IMR-90 (cell line): ENCODE results near the gene CLRN1. TPM values are rescaled to one million over a fixed set of nuclear protein-coding genes. Genes with fewer than 3 reads are reported as not detected.

ENCODE experiments used
- ATAC-seq: fragments of 200-7000 bp; cut with Tn5 transposase; 2 replicates; pipeline ENCODE4 v1.9.1; 2020; ENCODE audit warnings: low read depth, mild to moderate bottlenecking, moderate library complexity
- BruUV-seq: library from RNA; stranded (reverse); fragments of 400-500 nt; replicated peaks from 2 replicates; lab custom pipeline; 2021; lab: Mats Ljungman, UMichigan
- CTCF ChIA-PET: fragments of 300-600 bp; formaldehyde crosslinking; extraction: SDS; loops from one replicate; lab custom pipeline; 2021; ENCODE audit warnings: antibody characterized with exemption; lab: Yijun Ruan, JAX
- POLR2A ChIA-PET: fragments of 300-600 bp; sonication (Branson Sonifier 250); formaldehyde crosslinking; loops from one replicate; lab custom pipeline; 2022; ENCODE audit warnings: antibody characterized with exemption; ENCODE audit not compliant: unreplicated experiment; lab: Charles Lee
- DNase-seq: peaks from one replicate; pipeline ENCODE4 v3.0.0; 2013
- H2AFZ ChIP-seq: replicated peaks from 2 replicates; pipeline ENCODE3; 2013; ENCODE audit warnings: low read length, mild to moderate bottlenecking; ENCODE audit not compliant: poor library complexity
- H2AK5ac ChIP-seq: 2 replicates; pipeline ENCODE4 v1.6.1; 2013; ENCODE audit warnings: low read depth, low read length, inconsistent platforms
- H2AK9ac ChIP-seq: replicated peaks from 2 replicates; pipeline ENCODE3; 2013; ENCODE audit warnings: mild to moderate bottlenecking, low read depth, low read length, moderate library complexity; ENCODE audit not compliant: poor library complexity
- H2BK120ac ChIP-seq: 2 replicates; pipeline ENCODE4 v1.6.1; 2013; ENCODE audit warnings: low read depth, low read length, inconsistent platforms
- H2BK15ac ChIP-seq: 3 replicates; pipeline ENCODE4 v1.6.1; 2013; ENCODE audit warnings: low read depth, low read length, inconsistent platforms
- H2BK20ac ChIP-seq: 2 replicates; pipeline ENCODE4 v1.6.1; 2013; ENCODE audit warnings: low read depth, mild to moderate bottlenecking, inconsistent platforms, low read length, moderate library complexity
- H2BK5ac ChIP-seq: 2 replicates; pipeline ENCODE4 v1.6.1; 2013; ENCODE audit warnings: mild to moderate bottlenecking, low read depth, low read length, inconsistent platforms; ENCODE audit not compliant: poor library complexity, severe bottlenecking
- H3K14ac ChIP-seq: replicated peaks from 2 replicates; pipeline ENCODE4 v1.6.1; 2013; ENCODE audit warnings: low read depth, low read length, inconsistent platforms
- H3K18ac ChIP-seq: 2 replicates; pipeline ENCODE4 v1.6.1; 2013; ENCODE audit warnings: low read depth, low read length, control low read depth
- H3K23ac ChIP-seq: 2 replicates; pipeline ENCODE4 v1.6.1; 2013; ENCODE audit warnings: low read depth, low read length, inconsistent platforms
- H3K27ac ChIP-seq: 2 replicates; pipeline ENCODE4 v1.5.1; 2013; ENCODE audit warnings: mild to moderate bottlenecking, control low read depth, low read length; ENCODE audit not compliant: insufficient read depth
- H3K27me3 ChIP-seq: 2 replicates; pipeline ENCODE4 v1.6.1; 2013; ENCODE audit warnings: low read length; ENCODE audit not compliant: control insufficient read depth, insufficient read depth
- H3K36me3 ChIP-seq: 2 replicates; pipeline ENCODE4 v1.6.1; 2013; ENCODE audit warnings: low read length, mixed read lengths; ENCODE audit not compliant: control insufficient read depth, insufficient read depth
- H3K4ac ChIP-seq: 2 replicates; pipeline ENCODE4 v1.6.1; 2013; ENCODE audit warnings: low read depth, low read length, inconsistent platforms
- H3K4me1 ChIP-seq: 2 replicates; pipeline ENCODE4 v1.6.1; 2013; ENCODE audit warnings: low read length, mixed read lengths; ENCODE audit not compliant: control insufficient read depth, insufficient read depth
- H3K4me2 ChIP-seq: 2 replicates; pipeline ENCODE4 v1.6.1; 2013; ENCODE audit warnings: low read depth, mild to moderate bottlenecking, control low read depth, low read length, moderate library complexity
- H3K4me3 ChIP-seq: 2 replicates; pipeline ENCODE4 v1.5.1; 2013; ENCODE audit warnings: low read depth, mild to moderate bottlenecking, control low read depth, low read length, moderate library complexity; ENCODE audit not compliant: insufficient read depth
- H3K56ac ChIP-seq: 2 replicates; pipeline ENCODE4 v1.6.1; 2013; ENCODE audit warnings: low read length, inconsistent platforms; ENCODE audit not compliant: insufficient read depth; ENCODE audit errors: extremely low read depth
- H3K79me1 ChIP-seq, 2 experiments: 2 replicates each; pipeline ENCODE4 v1.6.1; 2013; ENCODE audit warnings: low read length in 2 of 2, inconsistent platforms in 1 of 2, low read depth in 1 of 2
- H3K9ac ChIP-seq: 2 replicates; pipeline ENCODE4 v1.6.1; 2013; ENCODE audit warnings: low read depth, low read length, control low read depth
- H3K9me1 ChIP-seq: 2 replicates; pipeline ENCODE4 v1.6.1; 2013; ENCODE audit warnings: low read length, inconsistent platforms; ENCODE audit not compliant: insufficient read depth
- H3K9me3 ChIP-seq: 2 replicates; pipeline ENCODE4 v1.6.1; 2013; ENCODE audit warnings: low read length; ENCODE audit not compliant: control insufficient read depth, insufficient read depth
- H4K20me1 ChIP-seq: 2 replicates; pipeline ENCODE4 v1.6.1; 2013; ENCODE audit warnings: low read length, inconsistent platforms; ENCODE audit not compliant: insufficient read depth
- H4K5ac ChIP-seq: 2 replicates; pipeline ENCODE4 v1.6.1; 2013; ENCODE audit warnings: mild to moderate bottlenecking, low read depth, low read length, control low read depth
- H4K8ac ChIP-seq, 2 experiments: 2 replicates each; pipeline ENCODE4 v1.6.1; 2013; ENCODE audit warnings: low read depth in 2 of 2, low read length in 2 of 2, control low read depth in 1 of 2, inconsistent platforms in 1 of 2
- H4K91ac ChIP-seq: 2 replicates; pipeline ENCODE4 v1.6.1; 2013; ENCODE audit warnings: low read depth, low read length, inconsistent platforms; ENCODE audit not compliant: insufficient read depth
- CEBPB ChIP-seq: IDR thresholded peaks from 2 replicates; pipeline ENCODE4 v1.6.1; 2012; ENCODE audit warnings: low read depth, low read length, improper control_type of control experiment
- CHD1 ChIP-seq: IDR thresholded peaks from 2 replicates; pipeline ENCODE4 v1.6.1; 2012; ENCODE audit warnings: low read depth, low read length, improper control_type of control experiment
- CTCF ChIP-seq: conservative IDR thresholded peaks from 2 replicates; pipeline ENCODE4 v1.5.1; 2012; ENCODE audit warnings: mild to moderate bottlenecking, low read depth, low read length, improper control_type of control experiment
- ELK1 ChIP-seq: fragments of 150-350 bp; IDR thresholded peaks from 2 replicates; pipeline ENCODE4 v1.6.1; 2016; ENCODE audit warnings: low read depth, mild to moderate bottlenecking, low read length, moderate library complexity, borderline replicate concordance
- FOS ChIP-seq: fragments of 150-350 bp; IDR thresholded peaks from 2 replicates; pipeline ENCODE4 v1.6.1; 2016; ENCODE audit warnings: low read depth, low read length
- MAFK ChIP-seq: IDR thresholded peaks from 2 replicates; pipeline ENCODE4 v1.6.1; 2012; ENCODE audit warnings: low read depth, low read length, improper control_type of control experiment
- MAZ ChIP-seq: IDR thresholded peaks from 2 replicates; pipeline ENCODE4 v1.6.1; 2012; ENCODE audit warnings: low read depth, mild to moderate bottlenecking, low read length, improper control_type of control experiment, moderate library complexity, borderline replicate concordance
- MXI1 ChIP-seq: IDR thresholded peaks from 2 replicates; pipeline ENCODE4 v1.6.1; 2012; ENCODE audit warnings: low read depth, mild to moderate bottlenecking, low read length, moderate library complexity, borderline replicate concordance
- NFE2L2 ChIP-seq: fragments of 150-350 bp; IDR thresholded peaks from 2 replicates; pipeline ENCODE4 v1.6.1; 2016; ENCODE audit warnings: low read depth, mild to moderate bottlenecking, low read length
- POLR2A ChIP-seq: IDR thresholded peaks from 2 replicates; pipeline ENCODE4 v1.6.1; 2012; ENCODE audit warnings: mild to moderate bottlenecking, low read depth, low read length
- RAD21 ChIP-seq: IDR thresholded peaks from 2 replicates; pipeline ENCODE4 v1.6.1; 2012; ENCODE audit warnings: low read length, improper control_type of control experiment
- RFX5 ChIP-seq: IDR thresholded peaks from 2 replicates; pipeline ENCODE4 v1.8.0; 2012; ENCODE audit warnings: low read depth, mild to moderate bottlenecking, low read length, moderate library complexity
- SMC3 ChIP-seq: fragments of 150-350 bp; IDR thresholded peaks from 2 replicates; pipeline ENCODE4 v1.6.1; 2016; ENCODE audit warnings: low read depth, mild to moderate bottlenecking, antibody characterized with exemption, low read length, moderate library complexity
- USF2 ChIP-seq: fragments of 150-350 bp; IDR thresholded peaks from 2 replicates; pipeline ENCODE4 v1.6.1; 2017; ENCODE audit warnings: mild to moderate bottlenecking, antibody characterized with exemption, low read length, low read depth
- WGBS, 2 experiments: methylation state at CpG; one replicate each; pipeline versions ENCODE4 v1.1.5 to v1.1.7; 2013; ENCODE audit warnings: missing lambda C conversion rate in 2 of 2; ENCODE audit not compliant: insufficient read length in 1 of 2; ENCODE audit errors: extremely low coverage in 2 of 2; 5-methylcytosine and 5-hydroxymethylcytosine counted together
- dilution Hi-C: fragments of 300-500 bp; cut with HindIII; formaldehyde crosslinking; loops from one replicate; pipeline ENCODE4 v1.14.3; 2018; ENCODE audit warnings: low sequenced_read_pairs; ENCODE audit not compliant: unreplicated experiment
- in situ Hi-C: fragments of 300-500 bp; cut with MboI; formaldehyde crosslinking; loops from 3 replicates; pipeline ENCODE4 v1.14.3; 2019; ENCODE audit warnings: low sequenced_read_pairs, inconsistent platforms, mixed read lengths
- intact Hi-C: fragments of 100-400 bp; cut with micrococcal nuclease; formaldehyde crosslinking; loops from 2 replicates; pipeline ENCODE4 v1.10.0; 2022
- polyA plus RNA-seq, 3 experiments: library from polyadenylated mRNA; depleted of rRNA; stranded (reverse); fragments of >200 nt; gene quantifications; 2 replicates each; pipeline ENCODE4 v1.2.3, GENCODE V29; 2012; ENCODE audit warnings: low replicate concordance in 1 of 3
- total RNA-seq: library from RNA; depleted of rRNA; stranded (reverse); fragments of >200 nt; gene quantifications from 2 replicates; pipeline ENCODE4 v1.2.3, GENCODE V29; 2012

The CLRN1 gene
- total and polyA plus RNA-seq, 2 of the 4 experiments (the other 2 are of a cell fraction): not detected

- Histone ChIP-seq H3K9me3 (no peaks in the 10 kb centered on the region), H2BK120ac (no peak overlapping the region), H3K9ac (no peak overlapping the region), H2BK15ac (no peak overlapping the region), H2BK5ac (no peak overlapping the region), H3K14ac (no peak overlapping the region), H3K27ac (no peak overlapping the region), H2BK20ac (no peak overlapping the region), H3K27me3 (peaks cover 27% of the 10 kb centered on the region), H3K4me2 (no peak overlapping the region), H4K20me1 (no peaks in the 10 kb centered on the region; the same call in 1 of the 2 replicates), H3K23ac (no peak overlapping the region), H3K56ac (no peak overlapping the region), H4K8ac (no peak overlapping the region), H3K4me3 (no peak overlapping the region), H3K4me1 (no peaks in the 10 kb centered on the region), H2AK5ac (no peak overlapping the region), H4K91ac (no peak overlapping the region), H3K4ac (no peak overlapping the region), H2AK9ac (no peak overlapping the region), H3K18ac (no peak overlapping the region), H3K9me1 (no peaks in the 10 kb centered on the region), H4K5ac (no peak overlapping the region), H3K79me1 (no peaks in the 10 kb centered on the region), H3K36me3 (no peaks in the 10 kb centered on the region), H2AFZ (no peak overlapping the region)
- intact Hi-C loops (no loop called here), in situ Hi-C loops (loop anchor here (25.0 kb wide), 1 partner anchor 216 kb away; no protein-coding TSS in a partner anchor), dilution Hi-C loops (no loop called here)
- CTCF ChIA-PET: no interaction called here
- BruUV-seq: no TSS peak
- TF ChIP-seq CEBPB: no peak
- TF ChIP-seq POLR2A: no peak
- TF ChIP-seq MXI1: no peak
- no peak for TF ChIP-seq CTCF
- TF ChIP-seq RAD21: no peak
- TF ChIP-seq CHD1: no peak
- no peak for TF ChIP-seq SMC3
- TF ChIP-seq ELK1: no peak
- TF ChIP-seq USF2: no peak
- TF ChIP-seq RFX5: no peak
- no peak for TF ChIP-seq FOS
- no peak for TF ChIP-seq MAZ
- no peak for TF ChIP-seq NFE2L2
- TF ChIP-seq MAFK: no peak
- DNase-seq: no peak
- POLR2A ChIA-PET: no interaction called here
- ATAC-seq: no peak
- WGBS, 2 experiments: no CpG with 5 or more reads among the region's 4 CpGs
Measured at GRCh38 chr3:150921209-150921608, 51.3 kb downstream of the CLRN1 start.
